Heart left ventricle (tissue), 16 donors: ENCODE measurements around the gene MTHFR. TPM values are rescaled to one million over a fixed set of nuclear protein-coding genes. Genes with fewer than 3 reads are reported as not detected.

Experiments
- ATAC-seq, 4 donors: fragments of 200-7000 bp; cut with Tn5 transposase; one replicate each; pipeline ENCODE4 v1.9.1; 2020 to 2022; ENCODE audit warnings: moderate library complexity in 4 of 4, mild to moderate bottlenecking in 3 of 4, moderate number of reproducible peaks in 1 of 4
- DNase-seq, 5 donors: peaks; one replicate each; pipeline ENCODE4 v3.0.0-alpha.2; 2020
- H3K27ac ChIP-seq, 12 donors: fragments of 200-600 bp; sonication (generic) in 4 of 12; one replicate each; pipeline versions ENCODE4 v1.5.0 to v1.8.0; 2016 to 2022; ENCODE audit warnings: mild to moderate bottlenecking in 2 of 12
- H3K27me3 ChIP-seq, 9 donors: fragments of 200-600 bp; sonication (generic) in 2 of 9; one replicate each; pipeline versions ENCODE4 v1.5.1 to v1.8.0; 2016 to 2022; ENCODE audit warnings: mild to moderate bottlenecking in 3 of 9
- H3K36me3 ChIP-seq, 9 donors: fragments of 200-600 bp; sonication (generic) in 2 of 9; one replicate each; pipeline versions ENCODE4 v1.5.0 to v1.8.0; 2018 to 2022; ENCODE audit warnings: mild to moderate bottlenecking in 2 of 9
- H3K4me1 ChIP-seq, 12 donors: fragments of 200-600 bp; sonication (generic) in 4 of 12; one replicate each; pipeline versions ENCODE4 v1.5.0 to v1.8.0; 2016 to 2022; ENCODE audit warnings: mild to moderate bottlenecking in 3 of 12
- H3K4me3 ChIP-seq, 12 donors: fragments of 200-600 bp; sonication (generic) in 4 of 12; one replicate each; pipeline versions ENCODE4 v1.5.0 to v1.8.0; 2017 to 2022; ENCODE audit warnings: mild to moderate bottlenecking in 9 of 12, moderate library complexity in 4 of 12
- H3K9me3 ChIP-seq, 12 donors: fragments of 200-600 bp; sonication (generic) in 4 of 12; one replicate each; pipeline versions ENCODE4 v1.5.0 to v1.8.0; 2016 to 2022; ENCODE audit warnings: mild to moderate bottlenecking in 1 of 12
- CTCF ChIP-seq, 12 donors: fragments of 200-600 bp; sonication (generic) in 4 of 12; IDR thresholded peaks; one replicate each; pipeline versions ENCODE4 v1.5.0 to v1.8.0; 2018 to 2022; ENCODE audit warnings: antibody characterized with exemption in 12 of 12, mild to moderate bottlenecking in 5 of 12
- POLR2A ChIP-seq, 2 donors: fragments of 450-650 bp; IDR thresholded peaks; one replicate each; pipeline ENCODE4 v1.6.1; 2017; ENCODE audit warnings: antibody characterized with exemption in 2 of 2, mild to moderate bottlenecking in 2 of 2, moderate library complexity in 2 of 2
- WGBS, 4 donors: extraction: QIAGEN DNeasy Blood & Tissue Kit in 2 of 4; methylation state at CpG; one replicate each; pipeline versions ENCODE4 v1.1.5 to v1.1.7; 2013 to 2018; 5-methylcytosine and 5-hydroxymethylcytosine counted together
- intact Hi-C, 10 donors: fragments of 100-400 bp; cut with DNase I; formaldehyde crosslinking; loops; one replicate each; pipeline versions ENCODE4 v1.11.1 to v1.14.2; 2022
- polyA plus RNA-seq, 2 donors: library from polyadenylated mRNA; stranded (reverse); fragments of 200-250 nt; gene quantifications; one replicate each; pipeline ENCODE4 v1.2.3, GENCODE V29; 2013
- total RNA-seq, 9 donors: library from RNA; depleted of rRNA in 2 of 9; stranded (reverse); fragments of >200 nt in 2 of 9; fragmentation: NEBNext Ultra II Directional in 3 of 9; extraction: Animal tissue kit (Norgen Biotek cat#: 25700) in 3 of 9; gene quantifications; one replicate each; pipeline versions ENCODE4 v1.1.0 to v1.2.4, GENCODE V29; 2016 to 2023
- donor health status: ischemic (EF 13 %, LVEDD 7.1; RV severe dilation, severe dysfunction).
- donor health status: healthy with polysubstance abuse.
- donor health status: DM: no; HTN: yes; CAD: no.
- donor health status: DM: no; HTN: no; CAD: no.
- donor health status: ischemic (EF 25% LVEDD 6.9; RV normal size, moderate dysfunction).
- donor health status: ischemic (EF 25% LVEDD 5.7; RV mildly dilated, moderate dysfunction).
- donor health status: healthy.
- donor health status: DM: yes; HTN: yes; CAD: no.
- donor health status: ischemic (EF 35%, LVEDD 5.7; RV mildly dilated, moderate dysfunction).
- donor health status: nonischemic (EF 11% LVEDD 7.7; RV severe dilation, severe dysfunction).
- donor health status: DM: yes; HTN: yes; CAD: no.
- donor health status: PGD.
- donor health status: ischemic (EF 29% LVEDD 5.4; RV normal size, mild dysfunction).
- donor health status: nonischemic (EF 23%, LVEDD 6.1; RV moderate dilation, normal function).

The MTHFR gene
- total and polyA plus RNA-seq, 11 donors = 21.9 to 61.2 (median 38.1) TPM

- no peak for ATAC-seq
- WGBS, 4 donors = 66 to 83% (median 83%) methylated on average over 7 of the region's 7 CpGs
- intact Hi-C loops = no loop called here
Observed at GRCh38 chr1:11851180-11851579, 45.4 kb upstream of the MTHFR start.

GRCh38 chr1:11850156-11850555, 44.4 kb upstream of the MTHFR start:
- no peak for DNase-seq
- intact Hi-C loops = no loop called here
- TF ChIP-seq CTCF (IDR thresholded peaks at IDR 0.05) (no peak), POLR2A (IDR thresholded peaks at IDR 0.05) (no peak)
- ATAC-seq = no peak
- H3K4me3 ChIP-seq = no peak overlapping the region
- H3K27ac ChIP-seq = no peak overlapping the region
- 54 to 69% (median 61%) methylated on average over 11 of the region's 11 CpGs for WGBS, 4 donors
- peaks cover 0 to 13% (median 0%) of the 10 kb centered on the region in 12 donors for H3K4me1 ChIP-seq
- no peaks in the 10 kb centered on the region for H3K9me3 ChIP-seq
- H3K27me3 ChIP-seq = peaks cover 0 to 4% (median 0%) of the 10 kb centered on the region in 9 donors
- peaks cover 0 to 11% (median 3%) of the 10 kb centered on the region in 9 donors for H3K36me3 ChIP-seq

More at GRCh38 chr1:11851180-11851579, 45.4 kb upstream of the MTHFR start:
- peaks cover 0 to 6% (median 0%) of the 10 kb centered on the region in 9 donors for H3K36me3 ChIP-seq
- no peak for DNase-seq
- peaks cover 0 to 5% (median 0%) of the 10 kb centered on the region in 9 donors for H3K27me3 ChIP-seq
- TF ChIP-seq POLR2A (IDR thresholded peaks at IDR 0.05) = no peak
- no peak for TF ChIP-seq CTCF (IDR thresholded peaks at IDR 0.05)
- H3K9me3 ChIP-seq = no peaks in the 10 kb centered on the region
- H3K4me1 ChIP-seq = peaks cover 0 to 13% (median 0%) of the 10 kb centered on the region in 12 donors
- no peak overlapping the region for H3K27ac ChIP-seq
- H3K4me3 ChIP-seq = no peak overlapping the region

GRCh38 chr1:11848373-11848700, 42.6 kb upstream of the MTHFR start:
- 31 to 68% (median 40%) methylated on average over 9 of the region's 9 CpGs for WGBS, 4 donors
- no peak for DNase-seq
- Histone ChIP-seq H3K4me3 (no peak overlapping the region), H3K4me1 (peaks cover 0 to 13% (median 0%) of the 10 kb centered on the region in 12 donors), H3K27ac (peak overlapping the region in 2 of 12 donors; percentile 54 to 59), H3K36me3 (peaks cover 0 to 29% (median 18%) of the 10 kb centered on the region in 9 donors), H3K27me3 (no peaks in the 10 kb centered on the region), H3K9me3 (no peaks in the 10 kb centered on the region)
- TF ChIP-seq POLR2A (IDR thresholded peaks at IDR 0.05) = no peak
- intact Hi-C loops = no loop called here
- no peak for ATAC-seq

GRCh38 chr1:11847667-11848372, 42.1 kb upstream of the MTHFR start, which contains the start of gene NPPA:
Gene NPPA (minus strand): TSS chr1:11847783. CDS start chr1:11847684, 99 bp downstream.
- DNase-seq = peak in 4 of 5 donors; percentile 40 to 67 (median 58)
- TF ChIP-seq CTCF (IDR thresholded peaks at IDR 0.05) = no peak
- no peak for TF ChIP-seq POLR2A (IDR thresholded peaks at IDR 0.05)

More at GRCh38 chr1:11847667-11848372, 42.1 kb upstream of the MTHFR start, which contains the start of gene NPPA:
- H3K4me3 ChIP-seq = peak within 1 kb of the TSS in 5 of 12 donors; percentile 19 to 49 (median 32)
- no peaks in the 10 kb centered on the region for H3K9me3 ChIP-seq
- no peaks in the 10 kb centered on the region for H3K27me3 ChIP-seq
- 24 to 43% (median 36%) methylated on average over 14 to 18 of the region's 18 CpGs for WGBS, 4 donors
- peak; percentile 30 to 63 (median 40) for ATAC-seq
- intact Hi-C loops = no loop called here
- H3K36me3 ChIP-seq = peaks cover 0 to 32% (median 22%) of the 10 kb centered on the region in 9 donors
- H3K4me1 ChIP-seq = peaks cover 0 to 15% (median 2%) of the 10 kb centered on the region in 12 donors
- H3K27ac ChIP-seq = peak within 1 kb of the TSS in 4 of 12 donors; percentile 34 to 63 (median 52)
